Erythroblast (primary cell): ENCODE results near the gene PRUNE1.

Source experiments
- GATA1 ChIP-seq: IDR thresholded peaks from 2 replicates; pipeline ENCODE4 v1.6.1; 2011; ENCODE audit warnings: low read depth, mild to moderate bottlenecking, control low read depth, low read length, moderate library complexity
- POLR2A ChIP-seq: IDR thresholded peaks from 2 replicates; pipeline ENCODE4 v1.6.1; 2011; ENCODE audit warnings: mild to moderate bottlenecking, low read length

DNA sequence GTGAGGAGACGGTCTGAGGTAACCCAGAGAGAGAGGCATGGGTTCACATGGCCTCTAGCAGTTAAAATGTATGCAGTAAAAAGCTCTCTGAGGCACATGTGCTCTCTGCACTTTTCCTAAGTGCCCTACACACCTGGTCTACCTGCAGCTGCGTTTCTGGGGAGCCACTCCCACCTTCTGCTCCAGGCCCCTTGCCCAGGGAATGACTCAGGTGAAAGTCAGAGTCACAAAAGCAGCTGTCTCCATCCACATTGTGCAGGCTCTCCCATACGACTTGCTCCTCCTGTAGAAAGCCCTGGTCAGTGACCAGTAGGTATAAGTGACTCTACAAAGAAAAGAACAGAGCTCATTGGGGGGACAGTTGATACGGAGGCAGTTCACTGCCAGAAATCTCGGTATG, 10.3 kb upstream of the PRUNE1 start:
- TF ChIP-seq POLR2A, result no peak
- no peak for TF ChIP-seq GATA1
